ENCODE measurements around the gene EFHD2. TPM values are rescaled to one million over a fixed set of nuclear protein-coding genes. Genes with fewer than 3 reads are reported as not detected.
"Not testable (repeated sequence)": the region's sequence is repeated elsewhere in the genome, so short reads cannot be mapped to it uniquely, and the experiment has no call there.

EFHD2 gene
- total RNA-seq, 1 donor from 2014 or later, result 28.7 TPM

GRCh38 chr1:15463064-15463800 is 53.5 kb downstream of the EFHD2 start:
- ATAC-seq; intact Hi-C loops (cut with DNase I): not testable (repeated sequence)

GRCh38 chr1:15463926-15464322 is 54.2 kb downstream of the EFHD2 start:
- ATAC-seq; DNase-seq (ENCODE audit: low spot score); intact Hi-C loops (cut with DNase I): not testable (repeated sequence)

More at GRCh38 chr1:15463064-15463800, 53.5 kb downstream of the EFHD2 start:
- not testable (repeated sequence) for DNase-seq (ENCODE audit: low spot score)

DNA sequence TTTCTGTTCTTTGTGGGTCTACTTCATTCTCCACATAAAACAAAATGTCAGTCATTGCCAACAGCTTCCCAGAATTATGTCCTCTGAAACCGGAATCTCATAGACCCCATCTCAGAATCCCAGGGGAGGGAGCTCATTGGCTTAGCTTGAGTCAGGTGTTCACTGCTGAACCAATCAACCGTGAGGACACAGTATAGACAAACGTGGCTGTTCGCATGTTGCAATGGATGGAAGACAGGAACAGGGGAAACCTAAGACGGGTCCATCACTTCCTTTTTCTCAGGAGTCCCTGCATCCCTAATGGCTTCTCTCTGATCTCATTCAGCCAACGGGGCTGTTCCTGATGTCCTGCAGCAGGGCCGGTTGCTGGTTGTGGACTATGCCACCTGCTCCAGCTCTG is 56.0 kb downstream of the EFHD2 start:
- DNase-seq (ENCODE audit: low spot score) (no peak), ATAC-seq (no peak)
- intact Hi-C loops (cut with DNase I), result no loop called here

GRCh38 chr1:15466955-15467625 is 57.4 kb downstream of the EFHD2 start:
- ATAC-seq; intact Hi-C loops (cut with DNase I); DNase-seq (ENCODE audit: low spot score): not testable (repeated sequence)

GRCh38 chr1:15468145-15468544 is 58.5 kb downstream of the EFHD2 start:
- DNase-seq (ENCODE audit: low spot score), result no peak
- ATAC-seq, result no peak
- intact Hi-C loops (cut with DNase I), result no loop called here

GRCh38 chr1:15469361-15469760 is 59.7 kb downstream of the EFHD2 start:
- no peak for ATAC-seq
- no peak for DNase-seq (ENCODE audit: low spot score)
- intact Hi-C loops (cut with DNase I), result no loop called here

GRCh38 chr1:15469821-15470448 is 60.2 kb downstream of the EFHD2 start:
- ATAC-seq; intact Hi-C loops (cut with DNase I); DNase-seq (ENCODE audit: low spot score): not testable (repeated sequence)

GRCh38 chr1:15471067-15471466 is 61.4 kb downstream of the EFHD2 start:
- intact Hi-C loops (cut with DNase I); ATAC-seq; DNase-seq (ENCODE audit: low spot score): not testable (repeated sequence)

DNA sequence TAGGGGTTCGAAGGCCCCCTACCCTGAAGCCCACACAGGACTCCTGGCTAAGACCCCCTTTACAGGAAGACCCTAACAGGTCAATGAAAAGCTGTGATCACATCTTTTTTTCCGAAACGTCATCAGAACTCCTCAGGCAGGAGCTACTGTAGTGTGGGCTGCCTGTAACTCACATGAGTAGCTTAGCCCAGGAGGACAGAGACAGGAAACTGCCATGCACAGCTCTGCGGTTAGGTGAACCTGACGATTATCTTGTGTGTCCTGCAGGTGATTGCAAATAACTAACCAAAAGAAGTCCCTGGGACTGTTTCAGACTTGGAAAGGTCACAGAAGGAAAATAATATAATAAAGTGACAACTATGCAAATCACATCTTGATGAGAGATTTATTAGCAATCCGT is 62.0 kb downstream of the EFHD2 start:
- DNase-seq (ENCODE audit: low spot score); intact Hi-C loops (cut with DNase I); ATAC-seq: not testable (repeated sequence)

DNA sequence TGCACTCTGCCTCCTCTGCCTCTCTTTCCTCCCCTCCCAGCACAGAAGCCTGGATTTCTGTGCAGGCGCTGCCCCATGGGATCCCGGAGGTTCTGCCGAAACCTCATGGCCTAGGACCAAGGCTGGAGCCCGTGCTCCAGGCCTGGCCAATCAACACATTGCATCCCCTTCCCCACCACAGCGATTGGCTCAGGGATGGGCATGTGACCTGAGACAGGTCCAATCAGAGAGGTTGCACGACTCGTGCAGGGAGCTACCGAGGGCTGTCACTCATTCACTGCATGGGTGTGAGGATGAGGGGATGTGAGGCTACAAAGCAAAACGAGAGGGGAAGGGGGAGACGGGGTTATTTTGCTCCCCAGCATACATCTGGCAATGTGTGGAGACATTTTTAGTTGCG is 62.9 kb downstream of the EFHD2 start:
- intact Hi-C loops (cut with DNase I), result no loop called here
- no peak for ATAC-seq
- no peak for DNase-seq (ENCODE audit: low spot score)

GRCh38 chr1:15475752-15476314 is 66.1 kb downstream of the EFHD2 start, which contains the start of gene CELA2B:
Gene CELA2B (plus strand): TSS chr1:15476104. CDS start chr1:15476126, 22 bp downstream.
- DNase-seq (ENCODE audit: low spot score) (no peak), ATAC-seq (no peak)
- intact Hi-C loops (cut with DNase I), result no loop called here

DNA sequence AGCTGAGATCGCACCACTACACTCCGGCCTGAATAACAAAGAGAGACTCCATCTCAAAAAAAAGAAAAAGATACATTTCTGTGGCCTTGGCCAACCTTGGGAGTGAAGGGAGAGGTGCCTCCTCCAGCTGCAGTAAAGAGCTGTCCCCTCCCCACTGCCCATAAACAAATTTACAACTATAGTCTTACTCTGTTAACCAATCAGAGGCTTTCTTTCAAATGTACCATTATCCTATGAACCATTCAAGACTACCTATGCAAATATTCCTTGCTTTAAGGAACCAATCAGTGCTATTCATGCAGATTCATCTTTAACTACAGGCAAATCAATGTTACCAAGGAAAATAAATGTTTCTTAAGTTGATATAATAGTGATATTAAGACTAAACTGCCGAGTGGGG is 67.2 kb downstream of the EFHD2 start:
- ATAC-seq, result no peak
- no peak for DNase-seq (ENCODE audit: low spot score)
- intact Hi-C loops (cut with DNase I), result no loop called here

DNA sequence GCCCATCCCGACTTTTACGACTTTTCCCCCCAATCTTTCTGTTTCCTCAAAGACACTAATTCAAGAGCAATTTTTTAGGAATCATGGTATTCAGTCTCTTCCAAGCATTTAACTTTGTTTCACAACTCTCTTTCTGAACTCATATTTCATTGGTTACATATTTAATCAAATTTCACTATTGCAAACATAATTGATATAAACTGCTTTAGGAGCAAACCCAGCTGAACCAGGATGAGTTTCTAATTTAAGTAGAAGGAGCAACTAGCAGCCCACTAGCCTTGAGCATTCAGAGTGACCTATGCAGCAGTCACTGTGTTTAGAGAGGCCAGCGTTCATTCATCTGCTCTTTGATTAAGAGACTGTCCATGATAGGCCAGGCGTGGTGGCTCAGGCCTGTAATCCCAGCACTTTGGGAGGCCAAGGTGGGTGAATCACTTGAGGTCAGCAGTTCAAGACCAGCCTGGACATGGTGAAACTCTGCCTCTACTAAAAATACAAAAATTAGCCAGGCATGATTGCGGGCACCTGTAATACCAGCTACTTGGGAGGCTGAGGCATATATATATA is 68.0 kb downstream of the EFHD2 start:
- DNase-seq (ENCODE audit: low spot score) (no peak), ATAC-seq (no peak)
- intact Hi-C loops (cut with DNase I), result no loop called here

Other genes with a start within 250 kb of the EFHD2 start
- 3.1 TPM for gene FHAD1, start 162.7 kb upstream of the EFHD2 start, total RNA-seq
- gene CTRC, start 28.6 kb downstream of the EFHD2 start, total RNA-seq, result 2.2 TPM
- gene CELA2A, start 46.8 kb downstream of the EFHD2 start, total RNA-seq, result 0.94 TPM
- not detected for gene CELA2B, start 66.2 kb downstream of the EFHD2 start, total RNA-seq
- 25.1 TPM for gene CASP9, start 114.3 kb downstream of the EFHD2 start, total RNA-seq
- gene DNAJC16, start 117.0 kb downstream of the EFHD2 start, total RNA-seq, result 19.8 TPM
- 0.18 TPM for gene AGMAT, start 175.2 kb downstream of the EFHD2 start, total RNA-seq
- 38.5 TPM for gene DDI2, start 207.6 kb downstream of the EFHD2 start, total RNA-seq

Data from sciatic nerve (tissue), 2 donors.